A549 (cell line): ENCODE results near the gene CEP19.

Source experiments
- CBX2 ChIP-seq: fragments of 200-600 bp; sonication (generic); IDR thresholded peaks from 2 replicates; pipeline ENCODE4 v1.6.1; 2016; ENCODE audit warnings: low read depth, mild to moderate bottlenecking, borderline replicate concordance
- CTCF ChIP-seq: fragments of >200 bp; sonication (Bioruptor Twin); formaldehyde crosslinking; IDR thresholded peaks from 3 replicates; pipeline ENCODE4 v1.5.1; 2016
- EHMT2 ChIP-seq: fragments of 200-600 bp; sonication (generic); IDR thresholded peaks from 2 replicates; pipeline ENCODE4 v1.6.1; 2016; ENCODE audit warnings: antibody characterized with exemption, low read depth, mild to moderate bottlenecking, moderate library complexity
- EP300 ChIP-seq, 2 experiments: fragments of >200 bp; sonication (Bioruptor Twin); formaldehyde crosslinking; IDR thresholded peaks; 2 replicates in 1 of 2; 3 replicates in 1 of 2; pipeline ENCODE4 v1.6.1; 2016 to 2017
- FOSL2 ChIP-seq, 2 experiments: fragments of 450-650 bp in 1 of 2; fragments of >200 bp in 1 of 2; sonication (Bioruptor Twin) in 1 of 2; formaldehyde crosslinking; IDR thresholded peaks; 2 replicates each; pipeline versions ENCODE4 v1.5.0 to v1.6.1; 2016 to 2020; ENCODE audit warnings: mild to moderate bottlenecking in 1 of 2, moderate library complexity in 1 of 2
- JUNB ChIP-seq: fragments of >200 bp; sonication (Bioruptor Twin); formaldehyde crosslinking; IDR thresholded peaks from 2 replicates; pipeline ENCODE4 v1.6.1; 2016
- KDM5A ChIP-seq: fragments of 200-600 bp; sonication (generic); IDR thresholded peaks from 2 replicates; pipeline ENCODE4 v1.6.1; 2016; ENCODE audit warnings: antibody characterized with exemption, mild to moderate bottlenecking
- MAX ChIP-seq: IDR thresholded peaks from 2 replicates; pipeline ENCODE4 v1.6.1; 2012
- PHF8 ChIP-seq: fragments of 200-600 bp; sonication (generic); IDR thresholded peaks from 2 replicates; pipeline ENCODE4 v1.6.1; 2016; ENCODE audit warnings: low read depth, mild to moderate bottlenecking, antibody characterized with exemption, moderate library complexity, borderline replicate concordance
- POLR2A ChIP-seq: IDR thresholded peaks from 2 replicates; pipeline ENCODE4 v1.6.1; 2012; ENCODE audit warnings: mild to moderate bottlenecking, low read length
- RNF2 ChIP-seq: fragments of 200-600 bp; sonication (generic); IDR thresholded peaks from 2 replicates; pipeline ENCODE4 v1.6.1; 2016; ENCODE audit warnings: low read depth, mild to moderate bottlenecking, antibody characterized with exemption, moderate library complexity, borderline replicate concordance
- SMC3 ChIP-seq: fragments of >200 bp; sonication (Bioruptor Twin); formaldehyde crosslinking; IDR thresholded peaks from 3 replicates; pipeline ENCODE4 v1.6.1; 2018; ENCODE audit warnings: inconsistent platforms
- USF2 ChIP-seq: fragments of 450-650 bp; IDR thresholded peaks from 2 replicates; pipeline ENCODE4 v1.6.1; 2014; ENCODE audit warnings: antibody characterized with exemption

GRCh38 chr3:196739671-196740480 lies 27.8 kb upstream of the CEP19 start, which contains the start of gene PAK2:
- TF ChIP-seq CTCF (no peak), PHF8 (peak; percentile 66; the same call in 1 of the 2 replicates), EP300 (IDR thresholded peaks at IDR 0.05) (no peak), EHMT2 (no peak), POLR2A (peak; percentile 78), MAX (peak; percentile 53; the same call in 1 of the 2 replicates), FOSL2 (IDR thresholded peaks at IDR 0.05) (no peak), FOSL2 (CRISPR knock-in tag; IDR thresholded peaks at IDR 0.05) (no peak), SMC3 (no peak), USF2 (no peak), JUNB (no peak), RNF2 (no peak), KDM5A (no peak), CBX2 (no peak)
